ENCODE data around the gene CCL11. TPM values are rescaled to one million over a fixed set of nuclear protein-coding genes. Genes with fewer than 3 reads are reported as not detected.
"Not testable (repeated sequence)": the region's sequence is repeated elsewhere in the genome, so short reads cannot be mapped to it uniquely, and the experiment has no call there.

The CCL11 gene
- total RNA-seq, 1 experiment from 2014 or later: not detected

DNA sequence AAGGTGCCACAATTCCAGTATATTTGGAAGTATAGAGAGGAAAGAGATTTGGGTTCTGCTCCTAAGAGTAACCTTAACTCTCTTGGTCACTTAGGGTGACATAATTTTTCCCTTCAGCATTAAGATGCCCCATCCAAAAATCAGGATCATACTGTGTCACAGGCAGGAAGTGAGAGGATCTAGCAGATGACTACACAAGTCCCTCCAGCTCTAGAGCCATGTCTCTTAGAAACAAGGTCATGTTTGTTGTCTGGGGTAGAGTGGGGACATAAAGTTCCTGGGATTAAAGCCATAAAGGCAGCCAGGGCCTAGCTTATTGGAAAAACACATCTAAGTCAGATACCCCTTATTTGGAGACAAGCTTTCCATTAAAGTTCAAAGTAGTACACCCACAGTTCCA lies 36.4 kb downstream of the CCL11 start:
- CTCF ChIA-PET: interaction anchor here (8.0 kb wide), 1 partner anchor 39 kb away, joined by 78 read pairs; no protein-coding TSS in a partner anchor
- Mint-ChIP-seq H3K4me3 (no peak overlapping the region), H3K4me1 (no peaks in the 10 kb centered on the region; the same call in 1 of the 2 replicates), H3K27me3 (ENCODE audit: low read depth) (peaks cover 22% of the 10 kb centered on the region), H3K36me3 (no peaks in the 10 kb centered on the region), H3K27ac (no peak overlapping the region), H3K9me3 (peaks cover 7% of the 10 kb centered on the region; the same call in 1 of the 2 replicates)
- DNase-seq (ENCODE audit: low spot score) (no peak), ATAC-seq (no peak)
- POLR2A ChIA-PET: no interaction called here
- TF ChIP-seq ATF1 (CRISPR knock-in tag; IDR thresholded peaks at IDR 0.05): no peak
- no peak for TF ChIP-seq NR2C2 (CRISPR knock-in tag; IDR thresholded peaks at IDR 0.05)
- TF ChIP-seq ZNF317 (CRISPR knock-in tag; IDR thresholded peaks at IDR 0.05; ENCODE audit: borderline replicate concordance, low read depth): no peak
- TF ChIP-seq ZNF121 (CRISPR knock-in tag; IDR thresholded peaks at IDR 0.05): no peak
- no peak for TF ChIP-seq TEAD1 (CRISPR knock-in tag; IDR thresholded peaks at IDR 0.05)
- TF ChIP-seq ZNF423 (CRISPR knock-in tag; IDR thresholded peaks at IDR 0.05): no peak
- TF ChIP-seq ERG (CRISPR knock-in tag; IDR thresholded peaks at IDR 0.05): no peak
- TF ChIP-seq ETV6 (CRISPR knock-in tag; IDR thresholded peaks at IDR 0.05): no peak
- no peak for TF ChIP-seq ZNF416 (CRISPR knock-in tag; IDR thresholded peaks at IDR 0.05)
- no peak for TF ChIP-seq NFYB (CRISPR knock-in tag; conservative IDR thresholded peaks at IDR 0.05; ENCODE audit: low read depth)
- no peak for TF ChIP-seq EMX1 (CRISPR knock-in tag; IDR thresholded peaks at IDR 0.05)
- no peak for TF ChIP-seq ESRRA (CRISPR knock-in tag; IDR thresholded peaks at IDR 0.05; ENCODE audit: borderline replicate concordance)

DNA sequence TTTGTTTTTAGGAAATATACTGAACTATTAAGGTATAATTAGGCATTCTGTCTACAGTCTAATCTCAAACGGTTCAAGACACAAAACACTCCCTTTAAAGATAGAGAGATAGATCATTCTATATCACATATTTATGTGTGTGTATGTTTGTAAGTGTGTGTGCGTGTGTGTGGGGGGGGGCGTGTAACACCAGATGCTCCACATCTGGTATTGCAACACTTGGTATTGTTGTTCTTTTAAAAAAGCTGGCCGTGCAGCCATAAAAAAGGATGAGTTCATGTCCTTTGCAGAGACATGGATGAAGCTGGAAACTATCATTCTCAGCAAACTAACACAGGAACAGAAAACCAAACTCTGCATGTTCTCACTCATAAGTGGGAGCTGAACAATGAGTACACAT lies 42.0 kb downstream of the CCL11 start:
- POLR2A ChIA-PET; ATAC-seq; H3K9me3 Mint-ChIP-seq; DNase-seq (ENCODE audit: low spot score); H3K4me3 Mint-ChIP-seq; H3K36me3 Mint-ChIP-seq; H3K27ac Mint-ChIP-seq; H3K4me1 Mint-ChIP-seq: not testable (repeated sequence)
- CTCF ChIA-PET: interaction anchor here (0.7 to 1.2 kb wide), 2 partner anchors 34 kb away, joined by 3 to 8 read pairs; no protein-coding TSS in a partner anchor
- peaks cover 22% of the 10 kb centered on the region for H3K27me3 Mint-ChIP-seq (ENCODE audit: low read depth)

DNA sequence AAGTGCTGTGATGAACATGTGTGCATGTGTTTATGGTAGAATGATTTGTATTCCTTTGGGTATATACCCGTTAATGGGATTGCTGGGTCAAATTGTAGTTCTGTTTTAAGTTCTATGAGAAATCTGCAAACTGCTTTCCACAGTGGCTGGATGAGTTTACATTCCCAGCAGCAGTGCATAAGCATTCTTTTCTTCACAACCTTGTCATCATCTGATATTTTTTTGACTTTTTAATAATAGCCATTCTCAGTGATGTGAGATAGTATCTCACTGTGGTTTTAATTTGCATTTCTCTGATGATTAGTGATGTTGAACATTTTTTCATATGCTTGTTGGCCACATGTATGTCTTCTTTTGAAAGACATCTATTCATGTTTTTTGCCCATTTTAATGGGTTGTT lies 52.2 kb downstream of the CCL11 start:
- no peaks in the 10 kb centered on the region for H3K36me3 Mint-ChIP-seq
- H3K4me3 Mint-ChIP-seq: no peak overlapping the region
- peaks cover 8% of the 10 kb centered on the region for H3K27me3 Mint-ChIP-seq (ENCODE audit: low read depth)
- H3K27ac Mint-ChIP-seq: no peak overlapping the region
- no peaks in the 10 kb centered on the region for H3K4me1 Mint-ChIP-seq
- ChIA-PET CTCF (interaction anchor here (2.6 kb wide), 1 partner anchor 24 kb away, joined by 11 read pairs; no protein-coding TSS in a partner anchor), POLR2A (no interaction called here)
- DNase-seq (ENCODE audit: low spot score) (no peak), ATAC-seq (no peak)
- peaks cover 7% of the 10 kb centered on the region for H3K9me3 Mint-ChIP-seq
- no peak for TF ChIP-seq IRF2 (CRISPR knock-in tag; IDR thresholded peaks at IDR 0.05; ENCODE audit: borderline replicate concordance, low read depth)
- TF ChIP-seq FOXP4 (CRISPR knock-in tag; IDR thresholded peaks at IDR 0.05): no peak
- no peak for TF ChIP-seq NFYB (CRISPR knock-in tag; conservative IDR thresholded peaks at IDR 0.05; ENCODE audit: low read depth)
- TF ChIP-seq USF1 (CRISPR knock-in tag; IDR thresholded peaks at IDR 0.05): no peak
- TF ChIP-seq SP1 (CRISPR knock-in tag; conservative IDR thresholded peaks at IDR 0.05): no peak
- no peak for TF ChIP-seq JAZF1 (CRISPR knock-in tag; IDR thresholded peaks at IDR 0.05)
- no peak for TF ChIP-seq GABPB1 (CRISPR knock-in tag; IDR thresholded peaks at IDR 0.05)
- no peak for TF ChIP-seq RELA (CRISPR knock-in tag; IDR thresholded peaks at IDR 0.05; ENCODE audit: borderline replicate concordance)
- TF ChIP-seq IRF1 (CRISPR knock-in tag; IDR thresholded peaks at IDR 0.05): no peak
- no peak for TF ChIP-seq RORB (CRISPR knock-in tag; IDR thresholded peaks at IDR 0.05)

Other genes starting within 250 kb of the CCL11 start
- 2.5 to 5.3 TPM (median 2.7 TPM) in 3 replicates for gene CCL2, start 30.5 kb upstream of the CCL11 start, total RNA-seq (2021)
- not detected in 3 replicates for gene CCL7, start 15.5 kb upstream of the CCL11 start, total RNA-seq (2021)
- not detected in 3 replicates for gene CCL8, start 33.7 kb downstream of the CCL11 start, total RNA-seq (2021)
- not detected in 3 replicates for gene CCL13, start 70.7 kb downstream of the CCL11 start, total RNA-seq (2021)
- gene CCL1, start 77.5 kb downstream of the CCL11 start, total RNA-seq (2021): not detected in 3 replicates

All from WTC11 (cell line).